ENCODE measurements around the gene FOXM1.

- no peak for TF ChIP-seq CTCF (IDR thresholded peaks at IDR 0.05; ENCODE audit: poor library complexity, severe bottlenecking)
- no peak for TF ChIP-seq POLR2AphosphoS5 (IDR thresholded peaks at IDR 0.05)
- no peak for TF ChIP-seq REST (IDR thresholded peaks at IDR 0.05; ENCODE audit: borderline replicate concordance)
- TF ChIP-seq TAF1 (IDR thresholded peaks at IDR 0.05; ENCODE audit: low read depth), result no peak
Observed at GRCh38 chr12:2919249-2919648, 42.3 kb upstream of the FOXM1 start.

All from neural cell (in vitro differentiated cells).